Measurements from ENCODE around the gene AHR. TPM values are rescaled to one million over a fixed set of nuclear protein-coding genes. Genes with fewer than 3 reads are reported as not detected.

The AHR gene
- total RNA-seq, 3 donors from 2014 or later, result 103 to 349 (median 146) TPM

- H3K4me3 ChIP-seq, result peak overlapping the region in 2 of 3 donors; percentile 31 to 50
These were observed 7.1 kb downstream of the AHR start for GRCh38 chr7:17305387-17306171.

GRCh38 chr7:17307000-17307399 lies 8.5 kb downstream of the AHR start:
- Histone ChIP-seq H3K36me3 (no peaks in the 10 kb centered on the region), H3K9me3 (no peaks in the 10 kb centered on the region), H3K27ac (peak overlapping the region; percentile 85 to 98), H3K4me1 (peaks cover 4 to 11% of the 10 kb centered on the region in 2 donors), H3K4me3 (peak overlapping the region in 2 of 3 donors; percentile 24 to 50), H3K27me3 (no peaks in the 10 kb centered on the region)
- no peak for DNase-seq (ENCODE audit: low spot score in 2 of 2)
- intact Hi-C loops (cut with DNase I; ENCODE audit: low total_unique reads), result no loop called here
- no peak for TF ChIP-seq POLR2A (IDR thresholded peaks at IDR 0.05)
- TF ChIP-seq CTCF (IDR thresholded peaks at IDR 0.05), result no peak
- no peak for TF ChIP-seq POLR2AphosphoS5 (IDR thresholded peaks at IDR 0.05)

More at GRCh38 chr7:17305387-17306171, 7.1 kb downstream of the AHR start:
- DNase-seq (ENCODE audit: low spot score in 2 of 2), result no peak
- TF ChIP-seq POLR2AphosphoS5 (IDR thresholded peaks at IDR 0.05) (no peak), CTCF (IDR thresholded peaks at IDR 0.05) (no peak), POLR2A (IDR thresholded peaks at IDR 0.05) (no peak)
- H3K36me3 ChIP-seq, result no peaks in the 10 kb centered on the region
- H3K4me1 ChIP-seq, result peaks cover 4 to 11% of the 10 kb centered on the region in 2 donors
- intact Hi-C loops (cut with DNase I; ENCODE audit: low total_unique reads), result no loop called here
- H3K27me3 ChIP-seq, result no peaks in the 10 kb centered on the region
- no peaks in the 10 kb centered on the region for H3K9me3 ChIP-seq
- H3K27ac ChIP-seq, result peak overlapping the region; percentile 85 to 98

GRCh38 chr7:17307558-17307957 lies 9.1 kb downstream of the AHR start:
- intact Hi-C loops (cut with DNase I; ENCODE audit: low total_unique reads), result no loop called here
- H3K4me3 ChIP-seq, result peak overlapping the region; percentile 6 to 50 (median 24)
- H3K27me3 ChIP-seq, result no peaks in the 10 kb centered on the region
- no peaks in the 10 kb centered on the region for H3K9me3 ChIP-seq
- peak overlapping the region; percentile 85 to 98 for H3K27ac ChIP-seq
- H3K36me3 ChIP-seq, result no peaks in the 10 kb centered on the region
- TF ChIP-seq POLR2A (IDR thresholded peaks at IDR 0.05), result no peak
- no peak for TF ChIP-seq POLR2AphosphoS5 (IDR thresholded peaks at IDR 0.05)
- no peak for TF ChIP-seq CTCF (IDR thresholded peaks at IDR 0.05)
- no peak for DNase-seq (ENCODE audit: low spot score in 2 of 2)
- peaks cover 4 to 11% of the 10 kb centered on the region in 2 donors for H3K4me1 ChIP-seq

GRCh38 chr7:17307969-17308648 lies 9.7 kb downstream of the AHR start:
- H3K36me3 ChIP-seq, result no peaks in the 10 kb centered on the region
- peak overlapping the region; percentile 85 to 98 for H3K27ac ChIP-seq
- no peaks in the 10 kb centered on the region for H3K27me3 ChIP-seq
- peak overlapping the region in 2 of 3 donors; percentile 24 to 50 for H3K4me3 ChIP-seq
- TF ChIP-seq POLR2AphosphoS5 (IDR thresholded peaks at IDR 0.05), result no peak
- TF ChIP-seq POLR2A (IDR thresholded peaks at IDR 0.05), result no peak
- no peak for TF ChIP-seq CTCF (IDR thresholded peaks at IDR 0.05)
- DNase-seq (ENCODE audit: low spot score in 2 of 2), result no peak
- intact Hi-C loops (cut with DNase I; ENCODE audit: low total_unique reads), result no loop called here
- peaks cover 4 to 11% of the 10 kb centered on the region in 2 donors for H3K4me1 ChIP-seq
- H3K9me3 ChIP-seq, result no peaks in the 10 kb centered on the region

GRCh38 chr7:17311194-17311593 lies 12.7 kb downstream of the AHR start:
- Histone ChIP-seq H3K9me3 (no peaks in the 10 kb centered on the region), H3K27ac (peak overlapping the region in 1 of 2 donors; percentile 23), H3K4me1 (peaks cover 4 to 11% of the 10 kb centered on the region in 2 donors), H3K4me3 (no peak overlapping the region), H3K36me3 (no peaks in the 10 kb centered on the region), H3K27me3 (no peaks in the 10 kb centered on the region)
- intact Hi-C loops (cut with DNase I; ENCODE audit: low total_unique reads), result no loop called here
- no peak for TF ChIP-seq CTCF (IDR thresholded peaks at IDR 0.05)
- TF ChIP-seq POLR2A (IDR thresholded peaks at IDR 0.05), result no peak
- TF ChIP-seq POLR2AphosphoS5 (IDR thresholded peaks at IDR 0.05), result no peak
- no peak for DNase-seq (ENCODE audit: low spot score in 2 of 2)
